Activated CD4-positive, alpha-beta T cell treated with anti-CD3 and anti-CD28 coated beads, Interleukin-2, Interleukin-6, amounts not matched to agents 100 ng/mL and 50 ng/mL, durations not matched to agents 16 hours and 8 hours (primary cell): Measurements from ENCODE around the gene DSCAM.

Experiments used
- DNase-seq: peaks from one replicate; pipeline ENCODE4 v3.0.0-alpha.2; 2020

Gene DSCAM

GRCh38 chr21:40158366-40158765, 688.6 kb downstream of the DSCAM start:
- DNase-seq = no peak

GRCh38 chr21:40155563-40155962, 691.4 kb downstream of the DSCAM start:
- DNase-seq = no peak

GRCh38 chr21:40153351-40153750, 693.6 kb downstream of the DSCAM start:
- no peak for DNase-seq

- DNase-seq = no peak
These were observed 694.5 kb downstream of the DSCAM start for GRCh38 chr21:40152476-40152875.

- DNase-seq = no peak
These were observed 695.3 kb downstream of the DSCAM start for GRCh38 chr21:40151611-40152010.

GRCh38 chr21:40146216-40146837, 700.6 kb downstream of the DSCAM start:
- DNase-seq = no peak

- DNase-seq = peak; percentile 48
These were observed 703.0 kb downstream of the DSCAM start for GRCh38 chr21:40143822-40144525.

- DNase-seq = no peak
These were observed 705.3 kb downstream of the DSCAM start for GRCh38 chr21:40141621-40142020.

- DNase-seq = no peak
These were observed 706.3 kb downstream of the DSCAM start for GRCh38 chr21:40140675-40141074.

GRCh38 chr21:40139636-40140035, 707.3 kb downstream of the DSCAM start:
- DNase-seq = no peak

GRCh38 chr21:40136571-40136970, 710.4 kb downstream of the DSCAM start:
- DNase-seq = no peak

- DNase-seq = no peak
These were observed 712.0 kb downstream of the DSCAM start for GRCh38 chr21:40134731-40135492.

- no peak for DNase-seq
These were observed 716.5 kb downstream of the DSCAM start for GRCh38 chr21:40130476-40130875.

- DNase-seq = no peak
These were observed 717.1 kb downstream of the DSCAM start for GRCh38 chr21:40129809-40130208.

GRCh38 chr21:40128891-40129290, 718.1 kb downstream of the DSCAM start:
- DNase-seq = no peak

- peak; percentile 9 for DNase-seq
These were observed 725.9 kb downstream of the DSCAM start for GRCh38 chr21:40120940-40121575.

GRCh38 chr21:40118527-40118926, 728.4 kb downstream of the DSCAM start:
- DNase-seq = no peak

- no peak for DNase-seq
These were observed 729.7 kb downstream of the DSCAM start for GRCh38 chr21:40117236-40117635.

GRCh38 chr21:40115775-40116174, 731.2 kb downstream of the DSCAM start:
- no peak for DNase-seq

GRCh38 chr21:40102682-40103081, 744.3 kb downstream of the DSCAM start:
- no peak for DNase-seq

GRCh38 chr21:40099809-40100208, 747.1 kb downstream of the DSCAM start:
- no peak for DNase-seq

- no peak for DNase-seq
These were observed 751.5 kb downstream of the DSCAM start for GRCh38 chr21:40095477-40095876.

- DNase-seq = no peak
These were observed 766.6 kb downstream of the DSCAM start for GRCh38 chr21:40080385-40080784.

GRCh38 chr21:40074710-40075109, 772.2 kb downstream of the DSCAM start:
- no peak for DNase-seq
